GM11168 (cell line): ENCODE measurements around the gene SLC8B1.

Experiments
- in situ Hi-C: fragments of 300-500 bp; cut with MboI; formaldehyde crosslinking; loops from one replicate; pipeline ENCODE4 v1.12.0; 2022; ENCODE audit warnings: low sequenced_read_pairs; ENCODE audit not compliant: unreplicated experiment

SLC8B1 gene

DNA sequence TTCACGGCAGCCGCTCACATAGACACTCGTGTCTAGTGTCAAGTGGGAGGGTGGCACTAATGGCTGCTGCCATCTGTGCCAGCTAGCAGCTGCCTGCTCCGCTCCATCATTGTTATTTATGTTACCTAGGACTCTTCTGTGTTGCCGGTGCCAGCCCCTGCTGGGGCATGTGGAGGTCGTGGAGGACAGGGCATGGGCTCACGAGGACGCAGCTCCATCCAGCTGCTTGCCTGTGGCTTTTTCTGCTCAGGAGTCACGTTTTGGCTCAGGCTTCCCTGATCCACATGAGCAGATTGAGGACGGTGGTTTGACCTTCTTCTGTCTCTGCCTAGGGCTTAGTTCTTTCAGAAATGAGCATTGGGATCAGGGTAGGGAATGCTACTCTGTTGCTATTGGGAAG is 82.4 kb downstream of the SLC8B1 start:
- in situ Hi-C loops, result no loop called here

DNA sequence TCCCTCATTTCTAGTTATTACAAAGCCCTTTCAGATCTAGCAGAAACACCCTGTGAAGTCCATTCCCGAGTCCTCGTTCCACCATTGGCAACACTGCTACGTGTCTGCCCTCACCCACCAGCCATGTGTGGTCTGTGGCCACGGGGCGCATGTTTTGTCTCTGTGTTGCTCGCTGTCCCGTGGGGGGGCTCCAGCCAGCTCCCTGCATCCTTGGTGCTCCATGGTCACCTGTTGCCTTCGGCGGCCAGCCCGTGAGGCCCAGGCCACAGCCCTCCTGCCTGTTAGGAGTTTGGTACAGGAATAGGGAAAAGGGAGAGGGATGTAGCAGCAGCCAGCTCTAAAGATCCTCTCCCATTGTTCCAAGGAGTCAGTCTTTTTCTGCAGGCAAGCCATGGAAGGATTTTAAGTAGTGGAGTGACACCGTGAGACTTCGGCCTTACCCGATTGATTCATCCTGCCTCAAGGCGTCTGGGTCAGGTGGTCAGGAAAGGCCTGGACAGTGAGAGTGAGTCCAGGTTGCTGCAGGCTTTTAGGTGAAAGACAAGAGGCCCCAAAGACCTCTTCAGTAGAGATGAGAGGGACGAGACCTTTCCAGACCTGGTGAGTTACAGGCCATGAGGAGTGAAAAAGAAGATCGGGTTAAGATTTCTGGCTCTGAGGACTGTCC is 83.4 kb downstream of the SLC8B1 start:
- in situ Hi-C loops, result no loop called here

DNA sequence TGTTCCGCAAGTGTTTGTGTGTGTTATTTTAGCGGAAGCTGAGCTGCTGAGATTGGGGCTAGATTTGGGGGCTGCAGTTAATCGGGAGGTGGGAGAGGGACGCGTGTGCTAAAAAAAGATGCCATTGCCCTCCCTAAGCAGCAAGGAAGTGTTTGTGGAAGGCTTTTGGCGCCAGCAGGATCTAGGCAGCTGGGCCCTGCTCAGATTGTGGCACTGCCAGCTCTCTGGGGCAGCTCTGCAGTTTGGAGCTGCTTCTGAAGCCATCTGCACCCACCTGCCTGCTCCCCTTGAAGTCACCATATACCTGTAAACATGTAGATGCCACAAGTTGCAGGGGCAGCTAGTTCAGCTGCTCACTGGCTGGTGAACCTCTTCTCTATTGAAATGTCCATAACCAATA is 84.9 kb downstream of the SLC8B1 start:
- in situ Hi-C loops, result no loop called here

DNA sequence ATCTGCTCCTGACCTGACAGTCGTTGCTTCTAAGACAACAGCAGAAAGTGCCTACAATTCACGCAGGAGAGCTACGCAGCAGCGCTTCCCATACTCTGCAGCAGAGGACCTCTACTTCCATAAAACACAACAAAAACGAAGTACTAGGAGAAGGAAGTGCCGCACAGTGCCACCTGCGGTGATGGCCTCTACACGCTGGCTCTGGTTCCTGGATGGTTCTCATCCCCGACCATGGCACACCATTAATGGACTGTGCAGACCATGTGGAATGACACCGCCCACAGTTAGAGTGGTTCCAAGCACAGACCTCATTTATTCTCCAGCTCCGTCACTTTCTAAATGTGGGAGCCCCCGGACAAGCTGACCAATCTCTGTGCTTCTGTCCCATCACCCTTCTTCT is 85.4 kb downstream of the SLC8B1 start:
- in situ Hi-C loops, result no loop called here

DNA sequence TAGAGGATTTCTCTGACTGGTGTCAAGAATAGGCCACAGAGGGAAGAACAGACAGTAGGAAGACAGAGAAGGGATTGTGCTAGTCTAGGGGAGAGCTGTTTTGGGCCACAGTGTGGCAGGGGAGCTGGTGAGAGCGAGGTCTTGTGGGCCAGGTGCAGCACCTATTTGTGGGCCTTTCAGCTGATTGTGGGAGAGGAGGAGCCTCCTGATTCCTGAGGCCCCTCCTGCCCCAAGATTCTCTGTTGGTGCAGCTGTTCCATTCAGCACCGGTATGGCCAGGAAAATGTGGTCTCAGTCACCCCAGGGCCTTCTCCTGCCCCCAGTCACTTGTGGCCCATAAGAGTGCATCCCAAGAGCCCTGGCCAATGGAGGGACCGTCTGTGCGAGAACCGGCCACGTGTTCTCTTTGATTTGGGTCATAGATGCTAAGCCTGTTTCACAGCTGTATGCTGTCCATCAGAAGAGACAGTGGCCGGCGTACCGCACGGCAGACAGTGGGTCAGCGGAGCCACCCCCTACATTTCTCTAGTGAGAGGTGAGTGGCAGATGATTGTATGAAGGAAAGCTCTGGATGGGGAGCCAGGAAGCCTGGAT is 86.0 kb downstream of the SLC8B1 start:
- in situ Hi-C loops, result no loop called here
